ENCODE measurements around the gene VSIR.

VSIR gene
- total RNA-seq: 116 to 420 reads per million in 2 experiments

DNA sequence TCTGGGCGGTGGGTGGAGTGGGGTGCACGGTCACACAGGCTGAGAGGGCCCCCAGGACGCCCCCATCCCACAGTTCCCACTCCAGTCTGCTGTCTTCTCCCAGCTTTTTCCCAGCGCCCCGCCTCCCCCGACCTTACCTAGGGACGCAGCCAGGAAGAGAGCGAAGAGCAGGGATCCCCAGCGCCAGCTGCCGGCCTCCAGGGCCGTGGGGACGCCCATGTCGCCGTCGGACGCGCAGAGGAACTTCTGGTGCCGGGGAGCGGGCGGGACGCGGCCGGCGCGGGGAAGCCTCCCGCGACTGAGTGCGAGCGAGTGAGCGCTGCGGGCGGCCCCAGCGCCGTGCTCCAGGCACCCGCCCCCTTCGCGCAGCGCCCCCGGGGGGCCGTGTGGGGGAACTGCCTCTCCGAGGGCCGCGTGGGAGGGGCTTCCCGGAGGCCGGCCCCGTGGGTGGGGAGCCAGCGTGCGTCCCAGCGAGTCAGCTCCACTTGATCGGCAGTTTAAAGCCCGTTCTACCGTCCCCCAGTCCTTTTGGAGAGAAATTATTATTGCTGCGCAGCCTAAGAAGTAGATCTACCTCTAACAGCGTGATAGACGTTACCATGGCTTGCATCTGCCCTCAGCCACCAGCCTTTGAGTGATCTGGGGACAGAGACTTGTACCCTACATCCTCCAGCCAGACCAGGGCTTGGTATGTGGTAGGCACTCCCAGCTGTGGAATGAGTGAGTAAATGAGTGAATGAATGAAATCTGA lies at the start of gene VSIR:
Gene VSIR, minus strand, starts transcription at position 300 of the 751 bp plus-strand sequence. Its CDS starts 81 bp downstream, at position 219.
- DNase-seq (ENCODE audit: low read depth): peak; percentile 92

DNA sequence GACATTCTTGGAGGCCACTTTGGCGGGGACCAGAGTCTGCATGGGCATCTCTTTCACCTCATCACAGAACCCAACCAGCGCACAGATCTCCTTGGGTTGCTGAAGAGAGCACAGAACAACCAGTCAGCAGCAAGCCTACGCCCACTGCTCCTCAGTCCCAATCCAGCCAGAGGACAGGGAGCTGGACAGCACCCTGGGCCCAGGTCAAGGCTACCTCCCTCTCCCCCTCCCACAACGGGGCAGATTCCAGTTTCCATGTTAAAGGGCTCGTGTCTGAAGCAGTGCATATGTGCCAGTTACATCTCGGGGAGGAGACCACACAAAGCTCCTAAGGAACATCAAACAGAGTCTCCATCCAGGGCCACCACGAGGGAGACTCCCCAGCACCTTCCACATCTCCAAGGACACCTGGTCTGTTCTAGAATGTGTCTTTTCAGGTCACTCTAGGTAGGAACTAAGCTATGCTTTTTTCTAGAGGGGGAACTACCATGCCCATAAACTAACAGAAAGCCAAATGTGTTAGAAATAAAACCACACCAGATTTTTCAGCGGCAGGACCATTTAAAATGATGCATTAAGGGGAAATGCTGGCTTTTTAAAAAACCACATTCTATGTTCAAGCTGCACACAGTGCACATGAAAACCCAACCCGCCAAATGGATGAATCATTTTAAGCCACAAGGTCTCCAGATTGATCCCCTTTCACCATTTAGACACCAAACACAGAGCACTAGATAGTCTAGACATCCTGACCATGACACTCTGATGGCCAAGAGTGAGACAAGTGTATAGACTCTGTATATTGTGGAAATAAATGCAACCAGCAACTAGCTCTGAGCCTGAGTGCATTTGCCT lies 48.8 kb upstream of the VSIR start:
- no peak for DNase-seq (ENCODE audit: low read depth)

- no peak for DNase-seq (ENCODE audit: low read depth)
Measured at GRCh38 chr10:71820966-71821365, 47.6 kb upstream of the VSIR start.

- no peak for DNase-seq (ENCODE audit: low read depth)
Measured at GRCh38 chr10:71819985-71820384, 46.7 kb upstream of the VSIR start.

DNA sequence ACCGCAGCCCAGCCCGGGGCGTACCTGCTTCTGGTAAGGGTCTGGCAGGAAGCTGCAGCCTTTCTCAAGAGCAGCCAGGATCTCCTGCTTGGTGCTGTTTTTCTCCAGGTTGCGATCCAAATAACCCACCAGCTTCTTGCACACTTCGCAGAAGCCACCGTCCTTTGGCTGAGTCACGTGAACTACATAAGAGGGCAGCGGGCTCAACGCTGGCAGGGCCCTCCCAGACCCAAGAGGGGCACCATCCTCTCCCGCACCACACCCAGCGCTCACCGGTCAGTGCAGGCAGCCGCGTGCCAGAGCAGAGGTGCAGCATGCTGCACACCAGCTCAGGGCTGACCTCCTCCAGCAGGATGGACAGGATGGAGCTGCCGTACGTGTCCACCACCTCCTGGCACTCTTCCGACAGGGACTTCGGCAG lies 46.1 kb upstream of the VSIR start:
- no peak for DNase-seq (ENCODE audit: low read depth)

DNA sequence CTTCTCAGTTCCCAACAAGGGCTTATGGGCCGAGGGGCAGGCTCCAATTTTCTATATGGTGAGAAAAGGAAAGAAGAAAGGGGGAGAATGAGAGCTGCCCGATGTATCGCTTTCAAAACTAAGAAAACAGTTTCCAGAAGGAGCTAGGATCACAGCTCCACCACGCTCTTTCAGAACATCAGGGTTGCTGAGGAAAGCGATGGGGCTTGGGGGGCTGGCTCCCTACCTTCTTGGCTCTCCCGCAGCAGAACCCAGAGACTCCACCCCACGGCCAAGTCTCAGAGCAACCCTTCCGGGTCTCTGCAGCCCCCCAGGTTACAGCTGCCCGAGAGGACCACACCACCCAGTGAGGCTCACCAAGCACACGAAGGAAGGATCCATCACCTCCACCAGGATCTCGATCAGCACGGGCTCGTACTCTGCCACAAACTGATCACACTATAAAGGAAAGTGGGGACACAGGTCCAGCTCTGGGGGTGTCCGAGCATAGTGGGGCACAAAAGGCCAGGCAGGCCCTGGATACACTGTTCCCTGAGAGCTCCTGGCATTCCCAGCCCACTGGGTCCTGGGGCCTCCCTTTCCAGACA lies 45.4 kb upstream of the VSIR start:
- DNase-seq (ENCODE audit: low read depth): no peak

- DNase-seq (ENCODE audit: low read depth): no peak
Measured at GRCh38 chr10:71817831-71818655, 44.7 kb upstream of the VSIR start.

- DNase-seq (ENCODE audit: low read depth): no peak
Measured at GRCh38 chr10:71816936-71817618, 43.8 kb upstream of the VSIR start.

DNA sequence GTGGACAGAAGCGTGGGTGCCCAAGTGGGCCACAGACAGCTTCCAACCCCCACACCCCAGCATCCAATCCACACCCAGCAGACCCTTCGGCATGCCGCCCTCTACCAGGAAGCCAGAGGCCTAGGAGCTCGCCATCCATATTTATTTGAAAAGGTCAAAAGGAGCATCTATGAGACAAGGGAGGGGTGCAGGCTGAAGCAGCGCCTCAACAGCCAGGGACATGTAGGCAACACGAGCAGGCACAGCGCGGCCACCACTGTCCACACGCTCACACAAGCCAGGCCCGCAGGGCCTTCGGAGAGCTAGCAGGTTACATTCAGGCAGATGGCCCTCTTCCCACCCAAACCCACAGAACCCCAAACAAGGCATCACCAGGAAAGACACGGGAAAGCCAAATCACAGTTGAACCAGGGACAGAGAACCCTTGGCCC lies 43.1 kb upstream of the VSIR start:
- no peak for DNase-seq (ENCODE audit: low read depth)

GRCh38 chr10:71815515-71816130 lies 42.3 kb upstream of the VSIR start:
- DNase-seq (ENCODE audit: low read depth): no peak

GRCh38 chr10:71814922-71815411 lies 41.6 kb upstream of the VSIR start:
- no peak for DNase-seq (ENCODE audit: low read depth)

DNA sequence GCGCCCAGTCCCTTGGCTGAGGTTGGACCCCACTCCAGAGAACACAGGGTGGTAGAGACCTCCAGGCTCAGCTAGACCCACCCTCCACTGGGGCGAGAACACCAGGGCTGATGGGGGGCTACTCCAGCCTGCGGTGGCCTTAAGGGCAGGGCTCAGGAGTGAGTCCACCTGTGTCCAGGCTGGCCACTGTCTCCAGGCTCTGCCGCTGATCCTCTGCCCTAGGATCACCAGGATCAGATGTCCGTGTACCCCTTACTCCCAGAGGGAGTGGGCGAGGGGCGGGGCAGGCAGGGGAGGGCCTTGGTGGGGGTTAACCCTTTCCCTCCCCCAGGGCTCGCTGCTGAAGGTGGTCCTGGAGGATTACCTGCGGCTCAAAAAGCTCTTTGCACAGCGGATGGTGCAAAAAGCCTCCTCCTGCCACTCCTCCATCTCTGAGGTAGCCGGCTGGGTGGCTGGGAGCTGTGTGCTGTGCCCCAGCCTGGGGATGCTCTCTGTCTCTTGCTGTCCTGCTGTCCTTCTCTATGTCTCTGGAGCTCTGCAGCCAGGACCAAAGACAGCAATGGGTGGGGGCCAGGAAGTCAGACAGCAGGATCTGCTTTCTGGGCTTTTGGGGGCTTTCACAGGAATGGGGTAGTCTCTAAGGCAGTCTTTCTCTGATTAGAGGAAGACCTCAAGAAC lies 39.7 kb upstream of the VSIR start:
- DNase-seq (ENCODE audit: low read depth): no peak

DNA sequence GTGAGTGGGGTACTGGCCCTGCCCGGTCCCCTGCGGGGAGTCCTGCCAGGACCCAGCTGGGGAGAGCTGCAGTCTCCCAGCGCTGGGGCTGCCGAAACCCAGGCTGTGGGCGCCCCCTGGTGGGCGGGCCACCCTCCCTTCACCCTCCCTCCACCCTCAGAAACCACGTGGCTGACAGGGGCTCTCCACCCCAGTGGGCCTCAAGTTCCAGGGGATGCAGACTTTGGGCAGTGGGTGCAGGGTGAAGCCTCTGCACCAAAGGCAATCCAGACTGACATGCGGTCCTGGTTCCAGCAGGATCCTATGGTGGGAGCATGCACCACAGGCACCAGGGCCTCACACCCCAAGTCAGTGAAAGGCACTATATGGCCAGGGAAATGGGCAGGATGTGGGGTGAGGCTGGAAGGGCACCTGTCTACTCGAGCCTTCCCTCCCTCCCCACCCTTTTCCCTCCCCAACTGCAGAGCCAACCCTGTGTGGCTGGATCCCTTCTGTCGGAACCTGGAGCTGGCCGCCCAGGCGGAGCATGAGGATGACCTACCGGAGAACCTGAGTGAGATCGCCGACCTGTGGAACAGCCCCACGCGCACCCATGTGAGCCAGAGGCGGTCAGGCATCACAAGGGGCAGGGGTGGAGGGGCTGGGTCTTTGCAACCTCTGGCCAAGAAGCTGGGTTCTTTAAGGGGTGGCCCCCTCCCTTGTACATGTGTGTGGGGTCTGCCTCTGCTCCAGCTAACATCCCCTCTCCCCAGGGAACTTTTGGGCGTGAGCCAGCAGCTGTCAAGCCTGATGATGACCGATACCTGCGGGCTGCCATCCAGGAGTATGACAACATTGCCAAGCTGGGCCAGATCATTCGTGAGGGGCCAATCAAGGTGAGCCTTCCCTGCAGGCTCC lies 38.9 kb upstream of the VSIR start:
- DNase-seq (ENCODE audit: low read depth): peak; percentile 67

- no peak for DNase-seq (ENCODE audit: low read depth)
Measured at GRCh38 chr10:71811351-71811750, 38.0 kb upstream of the VSIR start.

DNA sequence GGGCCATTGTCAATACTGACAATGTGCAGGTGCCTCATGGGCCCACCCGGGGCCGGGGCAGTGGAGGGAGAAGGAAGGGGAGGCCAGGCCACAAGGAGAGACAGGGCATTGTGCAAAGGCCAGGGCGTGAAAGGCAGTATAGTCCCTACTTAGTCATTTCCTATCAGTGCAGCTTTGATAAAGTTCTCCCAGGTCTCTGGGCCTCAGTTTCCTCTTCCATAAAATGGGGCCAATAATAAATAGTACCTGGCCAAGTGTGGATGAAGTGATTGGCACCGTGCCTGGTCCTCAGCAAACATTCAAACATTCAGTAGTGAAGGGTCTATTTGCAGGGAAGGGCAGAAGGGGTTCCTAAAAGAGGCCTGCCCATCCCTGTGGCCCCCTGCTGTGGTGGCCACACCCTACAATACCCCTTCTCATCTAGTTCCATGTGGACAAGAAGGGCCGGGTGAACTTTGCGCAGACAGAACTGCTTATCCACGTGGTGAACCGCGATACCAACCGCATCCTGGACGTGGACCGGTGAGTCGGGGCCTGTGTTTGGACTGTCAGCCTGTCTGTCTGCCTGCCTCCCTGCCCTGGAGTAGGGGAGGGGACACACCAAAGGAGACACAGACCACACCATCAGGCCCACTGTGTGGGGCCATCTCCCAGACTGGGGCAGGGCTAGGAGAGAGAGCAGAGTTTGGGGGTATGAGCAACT lies 36.9 kb upstream of the VSIR start:
- no peak for DNase-seq (ENCODE audit: low read depth)

- no peak for DNase-seq (ENCODE audit: low read depth)
Measured at GRCh38 chr10:71809628-71810027, 36.3 kb upstream of the VSIR start.

DNA sequence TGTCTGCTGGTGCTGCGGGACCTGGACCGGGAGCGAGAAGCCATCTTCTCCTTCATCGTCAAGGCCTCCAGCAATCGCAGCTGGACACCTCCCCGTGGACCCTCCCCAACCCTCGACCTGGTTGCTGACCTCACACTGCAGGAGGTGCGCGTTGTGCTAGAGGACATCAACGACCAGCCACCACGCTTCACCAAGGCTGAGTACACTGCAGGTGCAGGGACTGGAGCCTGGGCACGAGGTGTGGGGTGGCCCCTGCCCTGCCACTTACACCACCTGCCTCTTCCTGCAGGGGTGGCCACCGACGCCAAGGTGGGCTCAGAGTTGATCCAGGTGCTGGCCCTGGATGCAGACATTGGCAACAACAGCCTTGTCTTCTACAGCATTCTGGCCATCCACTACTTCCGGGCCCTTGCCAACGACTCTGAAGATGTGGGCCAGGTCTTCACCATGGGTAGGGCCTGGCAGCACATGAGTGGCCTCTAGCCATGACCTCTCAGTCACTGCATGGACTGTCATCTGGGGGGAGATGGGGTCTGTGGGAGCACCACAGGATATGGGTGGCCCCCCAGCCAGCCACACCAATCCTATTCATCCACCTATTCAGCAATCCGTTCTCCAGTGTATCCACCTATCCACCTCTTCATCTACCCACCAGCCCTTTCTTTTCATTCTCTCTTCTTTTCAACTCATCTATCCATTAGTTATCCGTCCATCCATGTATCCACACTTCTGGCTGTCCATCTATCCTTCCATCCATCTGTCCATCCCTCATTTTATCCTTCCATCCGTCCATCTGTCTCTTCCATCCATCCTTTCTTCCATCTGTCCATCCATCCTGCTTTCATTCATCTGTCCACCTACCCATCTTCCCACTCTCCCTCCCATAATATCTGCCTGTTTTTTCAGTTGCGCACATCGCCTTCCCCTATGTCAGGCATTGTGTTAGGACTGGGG lies 34.5 kb upstream of the VSIR start:
- DNase-seq (ENCODE audit: low read depth): no peak

Data from T follicular helper cell (primary cell).